Measurements from ENCODE around the gene GASK1B. TPM values are rescaled to one million over a fixed set of nuclear protein-coding genes. Genes with fewer than 3 reads are reported as not detected.
A peak's percentile ranks its signal among the peaks of the same experiment; 100 is the strongest.

The GASK1B gene
- total and polyA plus RNA-seq, 10 donors: 2.9 to 51.3 (median 29.4) TPM

DNA sequence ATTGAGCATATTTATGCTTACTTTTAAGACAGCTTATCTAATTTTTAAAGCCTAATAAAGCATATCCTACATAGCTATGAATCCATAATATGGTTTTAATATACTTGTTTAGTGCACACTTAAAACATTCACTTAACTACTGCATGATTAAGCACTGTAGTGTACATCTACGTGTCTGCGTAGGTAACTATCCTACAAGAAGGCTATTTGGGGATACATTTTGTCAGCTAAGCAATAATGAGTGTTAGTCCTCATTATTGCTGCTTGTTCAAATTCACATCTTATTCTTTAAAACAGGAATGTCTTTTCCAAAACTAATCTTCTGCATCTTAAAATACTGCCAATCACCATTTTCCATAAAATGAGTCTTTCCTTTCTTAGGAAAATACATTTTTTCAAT lies 38.6 kb downstream of the GASK1B start:
- H3K27ac ChIP-seq: no peak overlapping the region
- WGBS, 5 donors: 48 to 50% (median 49%) methylated on average over 2 of the region's 2 CpGs
- H3K4me1 ChIP-seq: no peaks in the 10 kb centered on the region
- no peak for DNase-seq
- intact Hi-C loops (cut with DNase I; ENCODE audit: low total_unique reads): no loop called here
- TF ChIP-seq POLR2A (IDR thresholded peaks at IDR 0.05) (no peak), POLR2AphosphoS5 (IDR thresholded peaks at IDR 0.05) (no peak)
- TF ChIP-seq, protein P1, sequence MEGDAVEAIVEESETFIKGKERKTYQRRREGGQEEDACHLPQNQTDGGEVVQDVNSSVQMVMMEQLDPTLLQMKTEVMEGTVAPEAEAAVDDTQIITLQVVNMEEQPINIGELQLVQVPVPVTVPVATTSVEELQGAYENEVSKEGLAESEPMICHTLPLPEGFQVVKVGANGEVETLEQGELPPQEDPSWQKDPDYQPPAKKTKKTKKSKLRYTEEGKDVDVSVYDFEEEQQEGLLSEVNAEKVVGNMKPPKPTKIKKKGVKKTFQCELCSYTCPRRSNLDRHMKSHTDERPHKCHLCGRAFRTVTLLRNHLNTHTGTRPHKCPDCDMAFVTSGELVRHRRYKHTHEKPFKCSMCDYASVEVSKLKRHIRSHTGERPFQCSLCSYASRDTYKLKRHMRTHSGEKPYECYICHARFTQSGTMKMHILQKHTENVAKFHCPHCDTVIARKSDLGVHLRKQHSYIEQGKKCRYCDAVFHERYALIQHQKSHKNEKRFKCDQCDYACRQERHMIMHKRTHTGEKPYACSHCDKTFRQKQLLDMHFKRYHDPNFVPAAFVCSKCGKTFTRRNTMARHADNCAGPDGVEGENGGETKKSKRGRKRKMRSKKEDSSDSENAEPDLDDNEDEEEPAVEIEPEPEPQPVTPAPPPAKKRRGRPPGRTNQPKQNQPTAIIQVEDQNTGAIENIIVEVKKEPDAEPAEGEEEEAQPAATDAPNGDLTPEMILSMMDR (IDR thresholded peaks at IDR 0.05 in 8 of 11, conservative IDR thresholded peaks at IDR 0.05 in 3 of 11): no peak
- H3K4me3 ChIP-seq: no peak overlapping the region
- no peaks in the 10 kb centered on the region for H3K9me3 ChIP-seq
- H3K36me3 ChIP-seq: no peaks in the 10 kb centered on the region
- H3K27me3 ChIP-seq (replicated peaks in 1 of 7): no peaks in the 10 kb centered on the region

DNA sequence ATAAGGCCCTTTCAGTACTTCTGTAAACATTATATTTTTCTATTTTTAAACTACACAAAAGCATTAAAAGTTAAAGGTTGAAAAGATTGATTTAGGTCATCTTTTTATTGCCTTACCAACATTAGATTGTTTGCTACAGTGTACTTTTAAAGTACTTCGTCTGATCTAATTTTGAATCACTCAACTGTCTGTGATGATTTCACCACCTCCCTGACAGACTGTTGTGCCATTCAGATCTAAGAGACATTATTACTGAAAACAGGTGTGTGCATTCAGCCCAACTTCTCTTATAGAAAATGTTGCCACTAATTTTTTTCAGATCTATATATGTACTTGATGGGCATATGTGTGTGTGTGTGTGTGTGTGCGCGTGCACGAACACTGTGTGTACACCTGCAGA lies 39.3 kb downstream of the GASK1B start:
- 64 to 82% (median 69%) methylated on average over 4 of the region's 4 CpGs for WGBS, 5 donors
- no peak overlapping the region for H3K4me3 ChIP-seq
- intact Hi-C loops (cut with DNase I; ENCODE audit: low total_unique reads): no loop called here
- no peaks in the 10 kb centered on the region for H3K4me1 ChIP-seq
- H3K9me3 ChIP-seq: no peaks in the 10 kb centered on the region
- no peaks in the 10 kb centered on the region for H3K27me3 ChIP-seq (replicated peaks in 1 of 7)
- no peak for DNase-seq
- TF ChIP-seq, protein P1 (IDR thresholded peaks at IDR 0.05 in 8 of 11, conservative IDR thresholded peaks at IDR 0.05 in 3 of 11): no peak
- TF ChIP-seq POLR2AphosphoS5 (IDR thresholded peaks at IDR 0.05): no peak
- no peak for TF ChIP-seq POLR2A (IDR thresholded peaks at IDR 0.05)
- H3K36me3 ChIP-seq: no peaks in the 10 kb centered on the region
- H3K27ac ChIP-seq: no peak overlapping the region

DNA sequence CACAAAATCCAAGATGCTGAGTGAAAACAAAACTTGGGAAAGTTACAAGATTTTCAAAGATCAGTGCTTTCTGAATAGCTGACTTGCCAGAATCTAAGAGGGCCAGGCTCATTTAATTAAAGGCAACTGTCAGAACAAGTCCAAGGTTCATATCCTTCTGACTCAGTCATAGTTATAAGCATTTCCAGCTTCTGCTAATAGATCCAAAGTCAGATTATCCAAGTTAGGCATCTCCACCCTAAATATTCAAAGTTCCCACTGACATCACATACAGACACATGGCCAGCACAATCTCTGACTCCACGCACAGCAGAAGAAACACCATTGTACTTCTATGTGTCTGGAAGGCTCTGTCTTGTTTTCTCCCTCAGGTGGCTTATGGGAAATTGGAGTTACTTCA lies 41.8 kb downstream of the GASK1B start:
- H3K9me3 ChIP-seq: no peaks in the 10 kb centered on the region
- peak overlapping the region in 1 of 8 donors; percentile 9 for H3K27ac ChIP-seq
- H3K27me3 ChIP-seq (replicated peaks in 1 of 7): no peaks in the 10 kb centered on the region
- TF ChIP-seq POLR2A (IDR thresholded peaks at IDR 0.05) (no peak), POLR2AphosphoS5 (IDR thresholded peaks at IDR 0.05) (no peak)
- TF ChIP-seq, protein P1 (IDR thresholded peaks at IDR 0.05 in 8 of 11, conservative IDR thresholded peaks at IDR 0.05 in 3 of 11): no peak
- no peak for DNase-seq
- no peaks in the 10 kb centered on the region for H3K4me1 ChIP-seq
- no peaks in the 10 kb centered on the region for H3K36me3 ChIP-seq
- intact Hi-C loops (cut with DNase I; ENCODE audit: low total_unique reads): no loop called here
- 35 to 81% (median 43%) methylated on average over 1 of the region's 1 CpG for WGBS, 5 donors
- H3K4me3 ChIP-seq: no peak overlapping the region

DNA sequence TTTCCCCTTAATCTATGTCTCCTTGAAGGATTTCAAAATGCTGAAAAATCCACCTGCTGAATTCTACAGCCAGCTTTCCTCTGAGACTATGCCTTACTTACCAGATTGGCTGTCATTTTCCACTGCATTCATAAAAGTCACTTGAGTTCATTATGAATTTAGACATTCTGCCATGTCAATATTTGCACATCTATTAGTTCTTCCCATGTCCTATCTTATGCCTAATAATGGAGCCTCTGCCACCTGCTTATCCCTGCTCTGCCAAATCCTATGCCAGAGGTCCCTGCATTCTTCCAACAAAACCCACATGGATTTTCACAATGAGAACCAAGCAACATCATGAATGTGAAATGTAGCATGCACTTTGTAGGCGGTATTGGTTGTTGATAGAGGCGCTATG lies 42.6 kb downstream of the GASK1B start:
- Histone ChIP-seq H3K4me3 (no peak overlapping the region), H3K27me3 (replicated peaks in 1 of 7) (no peaks in the 10 kb centered on the region), H3K4me1 (no peaks in the 10 kb centered on the region), H3K27ac (peak overlapping the region in 1 of 8 donors; percentile 9), H3K9me3 (no peaks in the 10 kb centered on the region), H3K36me3 (no peaks in the 10 kb centered on the region)
- no peak for DNase-seq
- intact Hi-C loops (cut with DNase I; ENCODE audit: low total_unique reads): no loop called here
- TF ChIP-seq POLR2AphosphoS5 (IDR thresholded peaks at IDR 0.05) (no peak), POLR2A (IDR thresholded peaks at IDR 0.05) (no peak)
- TF ChIP-seq, protein P1 (IDR thresholded peaks at IDR 0.05 in 8 of 11, conservative IDR thresholded peaks at IDR 0.05 in 3 of 11): no peak
- WGBS, 5 donors: 90 to 100% (median 93%) methylated on average over 2 of the region's 2 CpGs
